ENCODE results near the gene TCERG1L.

The TCERG1L gene

GRCh38 chr10:131204406-131205152 is 106.9 kb downstream of the TCERG1L start:
- TF ChIP-seq FOXM1 (IDR thresholded peaks at IDR 0.05; ENCODE audit: borderline replicate concordance, low read depth), result no peak
- no peak for TF ChIP-seq CREB1 (IDR thresholded peaks at IDR 0.05; ENCODE audit: low read depth)
- TF ChIP-seq CEBPB (IDR thresholded peaks at IDR 0.05), result no peak
- no peak for TF ChIP-seq USF1 (IDR thresholded peaks at IDR 0.05)
- TF ChIP-seq EP300 (IDR thresholded peaks at IDR 0.05; ENCODE audit: borderline replicate concordance), result no peak
- TF ChIP-seq NFIC (IDR thresholded peaks at IDR 0.05), result no peak
- TF ChIP-seq RAD21 (IDR thresholded peaks at IDR 0.05; ENCODE audit: low read depth), result no peak
- no peak for TF ChIP-seq EGR1 (IDR thresholded peaks at IDR 0.05)
- TF ChIP-seq ZBTB7A (IDR thresholded peaks at IDR 0.05; ENCODE audit: low read depth), result no peak
- TF ChIP-seq TEAD4 (IDR thresholded peaks at IDR 0.05), result no peak
- no peak for TF ChIP-seq YY1 (IDR thresholded peaks at IDR 0.05; ENCODE audit: low read depth)
- TF ChIP-seq MAX (IDR thresholded peaks at IDR 0.05), result no peak
- no peak for TF ChIP-seq TCF12 (IDR thresholded peaks at IDR 0.05; ENCODE audit: low read depth)
- TF ChIP-seq REST (IDR thresholded peaks at IDR 0.05; ENCODE audit: low read depth), result no peak
- TF ChIP-seq TAF1 (IDR thresholded peaks at IDR 0.05; ENCODE audit: low read depth), result no peak

- TF ChIP-seq RAD21 (IDR thresholded peaks at IDR 0.05; ENCODE audit: low read depth) (no peak), TCF12 (IDR thresholded peaks at IDR 0.05; ENCODE audit: low read depth) (no peak), EP300 (IDR thresholded peaks at IDR 0.05; ENCODE audit: borderline replicate concordance) (no peak), TAF1 (IDR thresholded peaks at IDR 0.05; ENCODE audit: low read depth) (no peak), MAX (IDR thresholded peaks at IDR 0.05) (no peak), CEBPB (IDR thresholded peaks at IDR 0.05) (no peak), FOXM1 (IDR thresholded peaks at IDR 0.05; ENCODE audit: borderline replicate concordance, low read depth) (no peak), USF1 (IDR thresholded peaks at IDR 0.05) (no peak)
These were observed 107.8 kb downstream of the TCERG1L start for GRCh38 chr10:131203456-131204357.

- TF ChIP-seq FOXM1 (IDR thresholded peaks at IDR 0.05; ENCODE audit: borderline replicate concordance, low read depth), result no peak
- TF ChIP-seq TCF12 (IDR thresholded peaks at IDR 0.05; ENCODE audit: low read depth), result no peak
- TF ChIP-seq ZBTB7A (IDR thresholded peaks at IDR 0.05; ENCODE audit: low read depth), result no peak
- TF ChIP-seq USF1 (IDR thresholded peaks at IDR 0.05), result no peak
- TF ChIP-seq CEBPB (IDR thresholded peaks at IDR 0.05), result no peak
These were observed 108.5 kb downstream of the TCERG1L start for GRCh38 chr10:131202990-131203389.

GRCh38 chr10:131201741-131202515 is 109.6 kb downstream of the TCERG1L start:
- TF ChIP-seq TAF1 (IDR thresholded peaks at IDR 0.05; ENCODE audit: low read depth) (no peak), TEAD4 (IDR thresholded peaks at IDR 0.05) (no peak), RAD21 (IDR thresholded peaks at IDR 0.05; ENCODE audit: low read depth) (no peak), MAX (IDR thresholded peaks at IDR 0.05) (no peak), CREB1 (IDR thresholded peaks at IDR 0.05; ENCODE audit: low read depth) (no peak), REST (IDR thresholded peaks at IDR 0.05; ENCODE audit: low read depth) (no peak), ZBTB7A (IDR thresholded peaks at IDR 0.05; ENCODE audit: low read depth) (no peak), EGR1 (IDR thresholded peaks at IDR 0.05) (no peak), CEBPB (IDR thresholded peaks at IDR 0.05) (no peak), NFIC (IDR thresholded peaks at IDR 0.05) (no peak)
